Heart left ventricle (tissue), 16 donors: ENCODE results near the gene SMAD4. TPM values are rescaled to one million over a fixed set of nuclear protein-coding genes. Genes with fewer than 3 reads are reported as not detected.

Source experiments
- ATAC-seq, 4 donors: fragments of 200-7000 bp; cut with Tn5 transposase; one replicate each; pipeline ENCODE4 v1.9.1; 2020 to 2022; ENCODE audit warnings: moderate library complexity in 4 of 4, mild to moderate bottlenecking in 3 of 4, moderate number of reproducible peaks in 1 of 4
- DNase-seq, 5 donors: peaks; one replicate each; pipeline ENCODE4 v3.0.0-alpha.2; 2020
- H3K27ac ChIP-seq, 12 donors: fragments of 200-600 bp; sonication (generic) in 4 of 12; one replicate each; pipeline versions ENCODE4 v1.5.0 to v1.8.0; 2016 to 2022; ENCODE audit warnings: mild to moderate bottlenecking in 2 of 12
- H3K27me3 ChIP-seq, 9 donors: fragments of 200-600 bp; sonication (generic) in 2 of 9; one replicate each; pipeline versions ENCODE4 v1.5.1 to v1.8.0; 2016 to 2022; ENCODE audit warnings: mild to moderate bottlenecking in 3 of 9
- H3K36me3 ChIP-seq, 9 donors: fragments of 200-600 bp; sonication (generic) in 2 of 9; one replicate each; pipeline versions ENCODE4 v1.5.0 to v1.8.0; 2018 to 2022; ENCODE audit warnings: mild to moderate bottlenecking in 2 of 9
- H3K4me1 ChIP-seq, 12 donors: fragments of 200-600 bp; sonication (generic) in 4 of 12; one replicate each; pipeline versions ENCODE4 v1.5.0 to v1.8.0; 2016 to 2022; ENCODE audit warnings: mild to moderate bottlenecking in 3 of 12
- H3K4me3 ChIP-seq, 12 donors: fragments of 200-600 bp; sonication (generic) in 4 of 12; one replicate each; pipeline versions ENCODE4 v1.5.0 to v1.8.0; 2017 to 2022; ENCODE audit warnings: mild to moderate bottlenecking in 9 of 12, moderate library complexity in 4 of 12
- H3K9me3 ChIP-seq, 12 donors: fragments of 200-600 bp; sonication (generic) in 4 of 12; one replicate each; pipeline versions ENCODE4 v1.5.0 to v1.8.0; 2016 to 2022; ENCODE audit warnings: mild to moderate bottlenecking in 1 of 12
- CTCF ChIP-seq, 12 donors: fragments of 200-600 bp; sonication (generic) in 4 of 12; IDR thresholded peaks; one replicate each; pipeline versions ENCODE4 v1.5.0 to v1.8.0; 2018 to 2022; ENCODE audit warnings: antibody characterized with exemption in 12 of 12, mild to moderate bottlenecking in 5 of 12
- POLR2A ChIP-seq, 2 donors: fragments of 450-650 bp; IDR thresholded peaks; one replicate each; pipeline ENCODE4 v1.6.1; 2017; ENCODE audit warnings: antibody characterized with exemption in 2 of 2, mild to moderate bottlenecking in 2 of 2, moderate library complexity in 2 of 2
- WGBS, 4 donors: extraction: QIAGEN DNeasy Blood & Tissue Kit in 2 of 4; methylation state at CpG; one replicate each; pipeline versions ENCODE4 v1.1.5 to v1.1.7; 2013 to 2018; 5-methylcytosine and 5-hydroxymethylcytosine counted together
- intact Hi-C, 10 donors: fragments of 100-400 bp; cut with DNase I; formaldehyde crosslinking; loops; one replicate each; pipeline versions ENCODE4 v1.11.1 to v1.14.2; 2022
- polyA plus RNA-seq, 2 donors: library from polyadenylated mRNA; stranded (reverse); fragments of 200-250 nt; gene quantifications; one replicate each; pipeline ENCODE4 v1.2.3, GENCODE V29; 2013
- total RNA-seq, 9 donors: library from RNA; depleted of rRNA in 2 of 9; stranded (reverse); fragments of >200 nt in 2 of 9; fragmentation: NEBNext Ultra II Directional in 3 of 9; extraction: Animal tissue kit (Norgen Biotek cat#: 25700) in 3 of 9; gene quantifications; one replicate each; pipeline versions ENCODE4 v1.1.0 to v1.2.4, GENCODE V29; 2016 to 2023
- donor health status: ischemic (EF 13 %, LVEDD 7.1; RV severe dilation, severe dysfunction).
- donor health status: healthy with polysubstance abuse.
- donor health status: DM: no; HTN: yes; CAD: no.
- donor health status: DM: no; HTN: no; CAD: no.
- donor health status: ischemic (EF 25% LVEDD 6.9; RV normal size, moderate dysfunction).
- donor health status: ischemic (EF 25% LVEDD 5.7; RV mildly dilated, moderate dysfunction).
- donor health status: healthy.
- donor health status: DM: yes; HTN: yes; CAD: no.
- donor health status: ischemic (EF 35%, LVEDD 5.7; RV mildly dilated, moderate dysfunction).
- donor health status: nonischemic (EF 11% LVEDD 7.7; RV severe dilation, severe dysfunction).
- donor health status: DM: yes; HTN: yes; CAD: no.
- donor health status: PGD.
- donor health status: ischemic (EF 29% LVEDD 5.4; RV normal size, mild dysfunction).
- donor health status: nonischemic (EF 23%, LVEDD 6.1; RV moderate dilation, normal function).

Gene SMAD4
- total and polyA plus RNA-seq, 11 donors: 10.8 to 103 (median 87.8) TPM

GRCh38 chr18:51072586-51073313, 42.7 kb downstream of the SMAD4 start:
- Histone ChIP-seq H3K4me1 (peaks cover 0 to 20% (median 5%) of the 10 kb centered on the region in 12 donors), H3K9me3 (no peaks in the 10 kb centered on the region), H3K27me3 (no peaks in the 10 kb centered on the region), H3K4me3 (no peak overlapping the region), H3K36me3 (peaks cover 0 to 65% (median 57%) of the 10 kb centered on the region in 9 donors), H3K27ac (no peak overlapping the region)
- WGBS, 4 donors: 93 to 96% (median 95%) methylated on average over 6 of the region's 6 CpGs
- no peak for TF ChIP-seq POLR2A (IDR thresholded peaks at IDR 0.05)
- no peak for DNase-seq
- intact Hi-C loops: no loop called here
- ATAC-seq: no peak

GRCh38 chr18:51074605-51075004, 44.6 kb downstream of the SMAD4 start:
- Histone ChIP-seq H3K4me3 (no peak overlapping the region), H3K4me1 (peaks cover 0 to 20% (median 5%) of the 10 kb centered on the region in 12 donors), H3K27me3 (no peaks in the 10 kb centered on the region), H3K27ac (no peak overlapping the region), H3K9me3 (no peaks in the 10 kb centered on the region), H3K36me3 (peaks cover 0 to 65% (median 57%) of the 10 kb centered on the region in 9 donors)
- 74 to 88% (median 80%) methylated on average over 1 of the region's 1 CpG for WGBS, 4 donors
- TF ChIP-seq POLR2A (IDR thresholded peaks at IDR 0.05): no peak
- no peak for TF ChIP-seq CTCF (IDR thresholded peaks at IDR 0.05)
- intact Hi-C loops: no loop called here
- DNase-seq: no peak
- no peak for ATAC-seq

- no peak for ATAC-seq
- Histone ChIP-seq H3K27me3 (no peaks in the 10 kb centered on the region), H3K9me3 (no peaks in the 10 kb centered on the region), H3K4me3 (no peak overlapping the region), H3K4me1 (peaks cover 0 to 20% (median 5%) of the 10 kb centered on the region in 12 donors), H3K27ac (no peak overlapping the region), H3K36me3 (peaks cover 0 to 66% (median 57%) of the 10 kb centered on the region in 9 donors)
- TF ChIP-seq POLR2A (IDR thresholded peaks at IDR 0.05) (no peak), CTCF (IDR thresholded peaks at IDR 0.05) (no peak)
- no peak for DNase-seq
- 70 to 78% (median 72%) methylated on average over 4 of the region's 4 CpGs for WGBS, 4 donors
- intact Hi-C loops: no loop called here
Measured at GRCh38 chr18:51076503-51076902, 46.5 kb downstream of the SMAD4 start.

GRCh38 chr18:51077217-51077616, 47.2 kb downstream of the SMAD4 start:
- Histone ChIP-seq H3K4me1 (peaks cover 0 to 21% (median 5%) of the 10 kb centered on the region in 12 donors), H3K27me3 (no peaks in the 10 kb centered on the region), H3K9me3 (no peaks in the 10 kb centered on the region), H3K4me3 (no peak overlapping the region), H3K36me3 (peaks cover 0 to 66% (median 61%) of the 10 kb centered on the region in 9 donors), H3K27ac (no peak overlapping the region)
- TF ChIP-seq POLR2A (IDR thresholded peaks at IDR 0.05) (no peak), CTCF (IDR thresholded peaks at IDR 0.05) (no peak)
- intact Hi-C loops: no loop called here
- DNase-seq (no peak), ATAC-seq (no peak)
- 56 to 68% (median 62%) methylated on average over 2 of the region's 2 CpGs for WGBS, 4 donors
